ENCODE results near the gene ATOSA.

The ATOSA gene, protein sequence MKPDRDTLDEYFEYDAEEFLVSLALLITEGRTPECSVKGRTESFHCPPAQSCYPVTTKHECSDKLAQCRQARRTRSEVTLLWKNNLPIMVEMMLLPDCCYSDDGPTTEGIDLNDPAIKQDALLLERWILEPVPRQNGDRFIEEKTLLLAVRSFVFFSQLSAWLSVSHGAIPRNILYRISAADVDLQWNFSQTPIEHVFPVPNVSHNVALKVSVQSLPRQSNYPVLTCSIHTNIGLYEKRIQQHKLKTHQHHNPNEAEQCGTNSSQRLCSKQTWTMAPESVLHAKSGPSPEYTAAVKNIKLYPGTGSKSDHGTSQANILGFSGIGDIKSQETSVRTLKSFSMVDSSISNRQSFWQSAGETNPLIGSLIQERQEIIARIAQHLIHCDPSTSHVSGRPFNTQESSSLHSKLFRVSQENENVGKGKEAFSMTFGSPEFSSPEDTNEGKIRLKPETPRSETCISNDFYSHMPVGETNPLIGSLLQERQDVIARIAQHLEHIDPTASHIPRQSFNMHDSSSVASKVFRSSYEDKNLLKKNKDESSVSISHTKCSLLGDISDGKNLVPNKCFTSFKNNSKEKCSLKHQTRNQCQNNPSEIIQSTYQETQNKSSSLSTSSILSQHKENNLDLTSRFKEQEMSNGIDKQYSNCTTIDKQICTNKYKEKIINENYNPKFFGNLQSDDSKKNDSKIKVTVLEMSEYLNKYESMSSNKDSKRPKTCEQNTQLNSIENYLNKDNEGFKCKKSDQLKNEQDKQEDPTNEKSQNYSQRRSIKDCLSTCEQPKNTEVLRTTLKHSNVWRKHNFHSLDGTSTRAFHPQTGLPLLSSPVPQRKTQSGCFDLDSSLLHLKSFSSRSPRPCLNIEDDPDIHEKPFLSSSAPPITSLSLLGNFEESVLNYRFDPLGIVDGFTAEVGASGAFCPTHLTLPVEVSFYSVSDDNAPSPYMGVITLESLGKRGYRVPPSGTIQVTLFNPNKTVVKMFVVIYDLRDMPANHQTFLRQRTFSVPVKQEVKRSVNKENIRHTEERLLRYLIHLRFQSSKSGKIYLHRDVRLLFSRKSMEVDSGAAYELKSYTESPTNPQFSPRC

DNA sequence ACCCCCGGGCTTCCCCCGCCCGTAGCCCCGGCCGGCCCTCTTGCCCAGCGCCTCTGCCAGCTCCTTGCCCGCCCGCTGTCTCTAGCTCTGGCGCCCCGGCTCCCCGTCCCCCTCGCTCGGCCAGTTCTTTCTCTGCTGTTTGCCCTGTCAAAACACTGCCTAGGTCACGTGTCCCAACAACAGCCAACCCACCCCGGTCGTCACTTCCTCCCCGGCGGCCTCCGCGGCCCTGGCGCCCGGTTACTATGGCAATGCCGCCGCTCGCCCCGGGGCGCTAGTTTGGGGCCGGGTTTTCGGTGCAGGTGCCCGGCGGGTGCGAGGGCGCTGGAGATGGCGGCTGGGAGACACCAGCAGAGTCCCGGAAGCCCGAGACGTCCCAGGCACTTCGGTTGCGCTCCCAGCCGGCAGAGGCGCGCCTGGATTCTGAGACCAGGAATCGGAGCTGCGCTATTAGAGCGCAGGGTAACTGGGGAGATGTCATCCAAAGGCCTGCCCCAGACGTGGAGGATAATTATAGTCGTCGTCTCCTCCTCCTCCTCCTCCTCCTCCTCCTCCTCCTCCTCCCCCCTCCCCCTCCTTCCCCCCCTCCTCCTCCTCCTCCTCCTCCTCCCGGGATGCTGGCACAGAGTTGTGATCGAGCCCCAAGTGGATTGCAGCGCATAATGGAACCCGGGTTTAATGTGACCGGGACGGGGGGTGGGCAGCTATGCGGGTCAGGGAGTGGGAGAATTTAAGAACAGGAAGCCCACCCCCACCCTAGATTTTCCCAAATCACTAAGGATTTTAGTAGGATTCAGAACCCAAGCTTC lies at the start of gene ATOSA:
TSS of gene ATOSA (minus strand) at position 157 of the 809 bp plus-strand sequence. CDS start 1,367 bp downstream, outside the sequence.
- DNase-seq (ENCODE audit: low read depth): peak; percentile 90

DNA sequence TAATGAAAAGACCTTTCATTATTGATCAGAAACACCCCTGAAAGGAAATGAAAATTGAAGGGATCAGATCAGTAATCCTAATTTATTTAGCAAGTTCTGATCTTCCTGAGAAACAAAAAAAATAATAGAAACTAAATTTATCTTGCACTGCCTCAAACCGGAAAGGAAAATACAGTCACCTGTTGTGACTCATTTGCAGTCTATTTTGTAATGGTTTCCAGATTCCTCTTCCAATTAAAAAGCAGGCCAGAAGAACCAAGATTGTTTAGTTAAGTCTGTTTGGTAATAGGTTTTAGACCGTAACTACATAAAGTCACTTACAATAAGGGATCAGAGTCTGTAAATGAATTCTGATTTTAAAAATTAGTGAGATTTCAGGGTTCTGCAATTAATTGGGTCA lies 49.7 kb upstream of the ATOSA start:
- DNase-seq (ENCODE audit: low read depth): peak; percentile 73

DNA sequence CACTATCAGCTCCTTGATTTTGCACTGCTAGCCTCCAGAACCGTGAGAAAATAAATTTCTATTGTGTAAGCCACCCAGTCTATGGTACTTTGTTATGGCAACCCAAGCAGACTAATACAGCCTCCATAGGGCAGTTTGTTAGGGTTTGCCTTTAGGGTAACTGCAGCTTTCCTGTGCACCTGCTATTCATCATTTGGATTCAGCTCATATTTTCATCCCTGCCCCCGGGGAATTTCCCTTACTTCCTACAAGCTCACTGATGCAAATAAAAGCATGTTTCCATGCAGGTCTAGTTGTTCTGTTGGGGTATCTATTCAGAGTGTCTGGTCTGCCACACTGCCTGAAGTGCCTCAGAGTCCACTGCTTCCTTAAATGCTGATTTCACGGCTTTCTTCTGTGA lies 48.6 kb upstream of the ATOSA start:
- DNase-seq (ENCODE audit: low read depth): no peak

DNA sequence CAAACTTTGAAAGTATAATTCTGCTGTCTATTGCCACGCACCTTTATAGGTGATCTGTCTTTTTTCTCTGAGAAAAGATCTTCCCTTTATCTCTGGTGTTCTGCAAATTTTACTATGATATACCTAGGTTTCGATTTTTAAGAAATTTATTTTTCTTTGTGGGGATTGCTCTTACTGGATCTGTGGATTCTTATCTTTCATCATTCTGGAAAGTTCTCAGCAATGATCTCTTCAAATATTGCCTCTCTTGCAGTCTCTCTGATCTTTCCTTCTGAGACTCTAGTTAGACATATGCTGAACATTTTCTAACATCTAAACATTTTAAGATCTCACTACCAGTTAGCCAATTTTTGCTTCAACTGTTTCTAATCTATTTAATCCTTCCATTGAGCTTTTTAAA lies 47.0 kb upstream of the ATOSA start:
- DNase-seq (ENCODE audit: low read depth): no peak

DNA sequence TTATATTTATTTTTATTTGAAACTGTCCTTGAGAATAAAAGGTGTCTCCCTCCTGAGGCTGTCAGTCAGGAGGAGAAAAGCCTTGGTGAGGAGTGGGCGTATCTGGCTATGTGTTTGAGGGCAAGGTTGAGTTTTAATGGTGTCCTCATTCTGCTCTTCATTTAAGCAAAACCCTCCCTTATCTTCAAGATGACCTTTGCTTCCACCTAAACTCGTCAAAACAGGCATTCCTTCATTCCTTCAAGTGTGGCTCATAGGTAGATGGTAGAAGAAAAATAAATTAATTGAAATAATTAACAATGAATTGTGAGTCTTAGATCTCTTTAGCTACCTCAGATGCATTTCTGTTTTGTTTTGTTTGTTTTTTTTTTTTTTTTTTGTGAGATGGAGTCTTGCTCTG lies 39.4 kb upstream of the ATOSA start:
- no peak for DNase-seq (ENCODE audit: low read depth)

DNA sequence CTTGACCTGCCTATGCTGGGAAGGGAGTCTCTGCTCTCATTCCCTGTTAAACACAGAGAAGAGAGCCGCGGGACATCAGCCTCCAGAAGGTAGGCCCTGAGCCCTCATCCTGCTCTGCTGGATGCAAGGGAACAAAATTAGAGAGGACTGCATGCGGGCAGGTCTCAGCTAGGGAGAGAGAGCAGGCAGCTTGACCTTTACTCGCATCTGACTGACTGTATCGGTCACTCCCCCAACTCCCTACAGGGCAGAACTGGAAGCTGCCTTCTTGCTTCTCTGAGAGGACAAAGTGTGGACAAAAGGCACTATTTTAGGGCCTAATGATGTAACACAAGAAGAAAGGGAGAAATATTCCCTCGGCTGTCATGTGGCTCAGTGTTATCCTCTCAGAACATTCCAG lies 38.7 kb upstream of the ATOSA start:
- no peak for DNase-seq (ENCODE audit: low read depth)

DNA sequence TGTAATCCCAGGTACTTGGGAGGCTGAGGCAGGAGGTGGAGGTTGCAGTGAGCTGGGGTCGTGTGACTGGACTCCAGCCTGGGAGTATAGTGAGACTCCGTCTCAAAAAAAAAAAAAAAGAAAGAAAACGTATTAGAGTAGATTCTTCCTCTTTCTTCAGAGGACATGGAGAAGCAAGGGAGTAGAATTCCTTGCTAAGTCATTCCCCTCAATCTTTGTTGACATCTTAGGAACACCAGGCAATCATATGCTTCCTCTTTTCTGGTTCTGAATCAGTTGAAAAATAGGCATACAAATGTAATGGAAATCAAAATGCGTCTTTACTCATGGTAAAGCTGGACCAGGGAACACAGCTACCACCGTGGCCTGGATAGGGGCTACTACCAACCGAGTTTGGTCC lies 38.3 kb upstream of the ATOSA start:
- no peak for DNase-seq (ENCODE audit: low read depth)

DNA sequence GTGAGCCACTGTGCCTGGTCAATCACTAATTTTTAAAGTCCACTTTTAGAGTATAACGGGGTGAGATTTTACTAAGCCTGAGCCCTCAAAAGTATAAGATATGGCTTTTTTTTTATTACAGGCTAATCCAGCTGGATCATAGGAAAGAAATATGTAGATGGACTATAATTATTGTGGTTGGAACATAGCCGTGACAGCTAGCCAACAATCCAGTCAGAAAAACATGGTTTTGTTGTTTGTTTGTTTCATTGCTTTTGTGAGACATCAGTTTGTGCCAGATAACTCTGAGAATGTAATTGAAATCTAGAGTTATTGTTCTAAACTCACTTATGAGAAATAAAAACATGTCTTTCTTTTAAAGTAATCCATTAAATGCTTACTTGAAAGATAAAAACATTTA lies 37.3 kb upstream of the ATOSA start:
- DNase-seq (ENCODE audit: low read depth): no peak

DNA sequence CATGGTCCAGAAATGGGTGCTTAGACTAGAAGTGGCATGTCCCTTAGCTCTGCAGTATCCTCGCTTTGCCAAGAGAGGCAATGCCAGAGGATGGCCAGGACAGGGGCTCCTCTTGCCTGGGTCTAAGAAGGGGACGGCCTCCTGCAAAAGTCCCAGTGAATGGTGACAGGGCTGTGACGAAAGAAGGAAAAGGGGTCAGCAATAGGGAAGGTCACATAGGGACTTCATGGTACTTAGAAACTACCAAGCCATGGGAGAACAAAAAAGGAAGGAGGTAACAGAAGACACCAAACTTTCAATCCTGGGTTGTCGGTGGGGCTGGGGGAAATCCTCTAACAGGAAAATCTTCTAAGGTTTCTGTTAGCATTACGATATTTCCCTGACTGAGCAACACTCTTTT lies 36.2 kb upstream of the ATOSA start:
- DNase-seq (ENCODE audit: low read depth): no peak

DNA sequence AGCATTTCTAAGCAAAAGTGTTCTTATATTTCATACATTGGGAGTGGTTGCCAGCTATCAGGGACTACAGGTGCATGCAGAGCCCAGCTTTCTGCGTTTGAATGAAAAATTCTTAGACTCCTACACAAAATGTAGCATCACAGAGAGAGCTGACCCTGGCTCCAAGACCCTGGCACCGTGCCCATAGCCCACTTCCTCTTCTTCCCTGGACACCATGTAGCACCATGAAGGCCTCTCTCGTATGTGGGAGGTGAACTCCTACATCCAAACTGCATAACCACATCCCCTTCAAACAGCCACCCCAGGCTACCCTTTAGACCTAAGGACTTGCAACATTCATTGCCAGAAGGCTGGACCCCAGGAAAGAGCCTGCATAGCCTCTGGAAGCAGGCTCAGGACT lies 35.8 kb upstream of the ATOSA start:
- no peak for DNase-seq (ENCODE audit: low read depth)

DNA sequence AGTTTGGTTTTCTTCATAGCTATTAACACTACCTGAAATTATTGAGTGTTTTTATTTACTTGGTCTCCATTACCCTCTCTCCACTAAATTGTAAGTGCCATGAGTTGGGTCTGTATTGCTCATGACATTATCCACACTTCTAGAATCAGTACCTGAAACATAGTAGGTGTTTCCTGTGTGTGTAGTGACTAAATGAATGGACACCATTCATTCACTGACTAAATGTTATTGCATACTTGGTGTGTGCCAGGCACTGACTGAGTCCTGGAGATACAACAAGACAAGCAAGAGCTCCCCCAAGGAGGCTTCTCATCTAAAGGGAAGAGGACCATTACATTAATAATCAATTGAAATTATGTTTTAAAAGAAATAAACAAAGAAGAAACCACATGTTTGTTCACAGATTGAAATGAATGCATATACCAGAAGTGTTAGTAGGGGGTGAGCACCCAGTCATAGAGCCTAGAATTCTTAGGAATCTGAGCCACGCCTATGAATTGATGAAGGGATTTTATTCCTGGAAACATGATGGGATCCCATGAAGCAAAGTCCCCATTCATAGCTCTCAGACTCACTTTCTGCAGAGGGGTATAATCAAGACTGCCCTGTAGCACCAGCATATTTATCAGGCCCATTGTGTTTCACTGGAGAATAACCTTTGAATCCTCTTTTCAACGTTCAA lies 31.7 kb upstream of the ATOSA start:
- no peak for DNase-seq (ENCODE audit: low read depth)

DNA sequence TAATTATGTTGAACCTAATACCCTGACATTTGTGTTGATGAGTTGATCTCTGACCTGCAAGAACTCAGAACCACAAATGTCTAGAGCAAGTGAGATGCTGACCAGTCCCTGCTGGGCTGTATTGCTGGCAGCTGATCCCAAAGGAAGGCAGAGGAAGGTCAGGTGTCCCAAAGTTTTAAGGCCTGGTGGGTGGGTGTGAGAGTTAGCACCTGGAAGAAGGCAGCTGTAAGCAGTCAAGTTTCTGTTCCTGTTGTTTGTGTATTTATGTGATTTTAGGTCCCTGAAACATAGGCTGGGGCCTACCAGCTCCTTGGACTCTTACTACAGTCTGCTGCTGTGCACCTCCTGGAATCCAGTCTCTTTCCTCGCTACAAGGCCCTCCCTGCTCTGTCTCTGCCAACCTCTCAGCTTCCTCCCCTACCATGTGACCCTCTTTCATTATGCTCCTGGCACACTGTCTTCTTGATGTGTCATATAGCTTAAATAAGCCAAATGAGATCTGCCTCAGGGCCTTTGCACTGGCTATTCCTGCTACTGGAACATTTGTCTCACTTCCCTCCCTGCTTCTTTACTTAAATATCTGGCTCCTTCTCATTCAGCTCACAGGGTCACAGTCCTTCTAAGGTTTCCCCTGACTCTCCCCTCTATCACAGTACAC lies 31.0 kb upstream of the ATOSA start:
- DNase-seq (ENCODE audit: low read depth): peak; percentile 20

DNA sequence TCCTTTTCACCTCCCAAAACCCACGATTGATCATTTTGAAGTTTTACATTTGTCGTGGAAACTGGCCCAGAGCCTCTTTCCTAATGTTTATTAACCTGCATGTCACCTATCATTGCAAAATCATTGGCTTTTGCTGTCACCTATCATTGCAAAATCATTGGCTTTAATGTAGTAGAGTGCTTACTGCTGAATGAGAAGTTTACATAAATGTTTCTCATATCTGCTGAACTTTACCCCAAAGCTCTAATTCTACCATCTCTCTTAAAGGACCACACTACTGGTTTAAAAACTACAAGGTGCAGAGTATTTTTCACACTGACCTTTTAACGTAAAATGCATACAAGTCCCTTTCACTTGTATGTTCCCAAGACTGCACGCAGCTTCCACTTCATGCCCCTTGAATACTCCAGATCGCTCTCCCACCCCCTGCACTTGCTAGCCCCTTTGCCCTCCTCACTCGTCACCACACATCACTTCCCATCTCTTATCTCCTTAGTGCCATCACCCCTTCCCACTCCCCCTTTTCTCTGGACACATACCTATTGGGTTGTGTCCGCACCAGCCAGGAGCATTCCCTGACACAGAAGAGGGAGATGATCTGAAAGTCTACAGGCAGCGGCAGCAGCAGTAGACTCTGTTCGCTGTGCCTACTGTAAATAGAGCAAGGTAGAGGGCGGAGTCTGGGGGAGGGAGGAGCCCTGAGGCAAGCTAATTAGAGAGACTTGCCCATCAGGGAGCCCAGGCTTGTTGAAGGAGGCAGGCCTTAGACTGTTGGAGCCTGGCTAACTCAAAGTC lies 30.2 kb upstream of the ATOSA start:
- no peak for DNase-seq (ENCODE audit: low read depth)

DNA sequence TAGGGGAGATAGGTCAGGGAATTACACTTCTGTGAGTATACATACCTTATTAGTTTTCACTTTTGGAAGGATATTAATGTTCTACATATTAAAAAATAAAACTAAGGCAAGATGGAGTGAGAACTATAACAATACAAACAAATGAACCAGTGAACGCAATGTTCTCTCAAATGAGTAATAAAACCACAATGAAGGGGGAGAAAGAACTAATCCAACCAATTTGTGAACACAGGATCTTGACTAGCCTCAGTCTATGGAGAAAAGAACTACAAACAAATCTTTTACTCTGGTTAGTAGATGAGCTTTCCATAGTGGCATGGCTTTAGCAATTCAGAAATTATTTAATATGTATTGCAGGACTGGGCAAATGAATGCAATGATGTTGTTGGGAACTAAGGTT lies 26.9 kb upstream of the ATOSA start:
- DNase-seq (ENCODE audit: low read depth): no peak

DNA sequence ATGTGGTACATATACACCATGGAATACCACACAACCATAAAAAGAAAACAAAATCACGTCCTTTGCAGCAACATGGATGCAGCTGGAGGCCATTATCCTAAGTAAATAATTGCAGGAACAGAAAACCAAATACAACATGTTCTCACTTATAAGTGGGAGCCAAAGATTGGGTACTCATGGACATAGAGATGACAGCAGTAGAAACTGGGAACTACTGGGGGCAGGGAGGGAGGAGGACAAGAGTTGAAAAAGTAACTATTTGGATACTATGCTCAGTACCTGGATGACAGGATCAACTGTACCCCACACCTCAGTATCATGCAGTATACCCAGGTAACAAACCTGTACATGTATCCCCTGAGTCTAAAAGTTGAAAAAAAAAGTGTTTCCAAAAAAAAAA lies 23.2 kb upstream of the ATOSA start:
- DNase-seq (ENCODE audit: low read depth): no peak

DNA sequence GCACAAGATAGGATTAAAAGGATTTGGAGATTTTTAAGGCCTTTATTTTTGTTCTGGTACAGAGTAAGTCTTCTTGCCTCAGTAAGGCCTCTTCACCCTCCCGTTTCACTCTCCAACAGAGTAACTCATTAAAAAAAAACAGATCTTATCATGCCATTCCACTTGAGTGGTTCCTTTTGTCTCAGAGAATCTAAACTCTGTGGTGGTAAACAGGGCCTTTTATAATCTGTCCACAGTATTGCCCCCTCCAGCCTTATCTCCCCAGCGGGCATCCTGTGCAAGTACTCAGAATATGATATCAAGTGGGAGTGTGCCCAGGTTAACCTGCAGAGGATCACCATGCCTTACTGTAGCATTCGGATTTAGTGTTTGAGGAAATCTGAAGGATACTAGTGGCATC lies 20.3 kb upstream of the ATOSA start:
- no peak for DNase-seq (ENCODE audit: low read depth)

DNA sequence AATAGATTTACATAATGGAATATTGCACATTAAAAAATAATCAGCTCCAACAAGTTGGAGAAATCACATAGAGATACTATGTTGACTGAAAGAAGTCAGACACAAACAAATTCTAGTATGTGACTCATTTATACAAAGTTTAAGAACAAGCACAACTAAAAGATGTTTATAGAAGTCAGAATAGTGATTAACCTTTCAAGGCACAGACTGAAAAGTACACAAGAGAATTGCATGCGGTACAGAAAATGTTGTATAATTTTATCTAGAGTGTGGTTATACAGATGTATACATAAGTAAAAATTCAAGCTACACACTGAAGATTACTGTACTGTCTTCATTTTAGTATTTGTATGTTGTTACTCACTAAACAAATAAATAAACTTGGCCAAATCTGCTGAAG lies 19.3 kb upstream of the ATOSA start:
- no peak for DNase-seq (ENCODE audit: low read depth)

DNA sequence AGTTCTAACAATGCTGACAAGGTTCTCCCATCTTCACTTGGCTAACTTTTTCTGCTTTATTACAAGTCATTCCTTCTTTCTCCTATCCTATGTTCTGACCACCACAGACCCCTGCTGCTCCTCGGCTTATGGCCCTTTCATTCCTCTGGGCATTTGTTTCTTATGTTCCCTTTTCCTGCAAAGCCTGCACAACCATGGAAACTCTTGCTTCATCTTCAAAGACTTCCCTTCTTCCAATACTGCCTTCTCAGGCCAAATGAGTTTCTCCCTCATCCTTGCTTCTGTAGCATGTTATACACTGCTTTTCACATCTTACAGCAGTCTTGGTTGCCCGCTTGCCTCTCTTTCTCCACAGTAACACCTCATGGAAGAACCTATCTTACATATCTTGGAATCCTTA lies 17.9 kb upstream of the ATOSA start:
- no peak for DNase-seq (ENCODE audit: low read depth)

DNA sequence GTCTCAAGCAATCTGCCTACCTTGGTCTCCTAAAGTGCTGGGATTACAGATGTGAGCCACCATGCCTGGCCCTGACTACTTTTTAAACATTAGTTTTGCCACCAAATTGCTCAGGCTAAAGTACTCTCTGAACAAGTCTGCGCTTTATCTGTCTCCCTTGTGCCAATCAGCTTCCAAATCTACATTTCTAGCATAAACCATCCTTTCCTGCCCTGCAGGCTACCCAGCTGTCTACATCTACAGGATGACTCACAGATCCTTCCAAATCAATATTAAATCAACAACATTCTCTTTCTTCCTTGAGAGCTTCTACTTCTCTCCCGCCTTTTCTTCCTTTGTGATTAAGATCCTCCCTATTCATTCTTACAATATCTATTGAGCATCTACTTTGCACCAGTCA lies 16.0 kb upstream of the ATOSA start:
- peak; percentile 8 for DNase-seq (ENCODE audit: low read depth)

DNA sequence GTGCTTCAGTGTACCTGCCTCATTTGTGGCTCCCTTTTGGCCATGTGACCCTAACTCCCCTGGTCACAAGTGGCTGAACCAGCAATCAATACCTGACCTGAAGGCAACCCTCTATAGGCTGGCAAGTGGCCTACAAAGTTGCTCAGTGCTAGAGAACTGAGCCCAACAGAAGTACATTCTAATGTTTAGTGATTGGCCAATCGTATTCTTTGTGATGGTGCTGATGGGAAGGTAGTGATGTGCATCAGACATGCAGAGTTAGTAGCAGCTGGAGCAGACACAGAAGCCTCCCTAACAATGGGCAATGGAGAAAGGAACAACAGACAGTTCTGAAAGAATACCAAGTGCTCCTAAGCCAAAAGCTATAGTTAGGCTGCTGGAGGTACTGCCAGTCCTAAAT lies 10.4 kb upstream of the ATOSA start:
- no peak for DNase-seq (ENCODE audit: low read depth)

Data from EH (cell line).